ENCODE results near the gene EEF1AKMT1. TPM values are rescaled to one million over a fixed set of nuclear protein-coding genes. Genes with fewer than 3 reads are reported as not detected.

Gene EEF1AKMT1
- total RNA-seq, 4 donors from 2014 or later: 7.5 to 15.2 (median 10.3) TPM

GRCh38 chr13:20720499-20720898, 53.3 kb downstream of the EEF1AKMT1 start:
- WGBS, 2 donors: 87 to 94% methylated on average over 10 to 11 of the region's 11 CpGs
- TF ChIP-seq POLR2A (IDR thresholded peaks at IDR 0.05) (no peak), CTCF (IDR thresholded peaks at IDR 0.05) (no peak)
- Histone ChIP-seq H3K27ac (no peak overlapping the region), H3K4me1 (peaks cover 9 to 11% of the 10 kb centered on the region in 2 donors), H3K36me3 (no peaks in the 10 kb centered on the region), H3K9me3 (no peaks in the 10 kb centered on the region), H3K27me3 (peaks cover 6% of the 10 kb centered on the region), H3K4me3 (replicated peaks in 1 of 3) (no peak overlapping the region)
- intact Hi-C loops (cut with DNase I): no loop called here
- no peak for DNase-seq

GRCh38 chr13:20719783-20720182, 54.0 kb downstream of the EEF1AKMT1 start:
- no peak for TF ChIP-seq POLR2A (IDR thresholded peaks at IDR 0.05)
- TF ChIP-seq CTCF (IDR thresholded peaks at IDR 0.05): no peak
- no peaks in the 10 kb centered on the region for H3K9me3 ChIP-seq
- H3K4me3 ChIP-seq (replicated peaks in 1 of 3): no peak overlapping the region
- DNase-seq: no peak
- H3K27me3 ChIP-seq: peaks cover 6% of the 10 kb centered on the region
- no peak overlapping the region for H3K27ac ChIP-seq
- H3K36me3 ChIP-seq: no peaks in the 10 kb centered on the region
- intact Hi-C loops (cut with DNase I): loop anchor here (5.0 to 10.0 kb wide), 3 partner anchors 53 to 535 kb away; partner anchors contain the start of gene EEF1AKMT1
- H3K4me1 ChIP-seq: peaks cover 9 to 11% of the 10 kb centered on the region in 2 donors
- 91% methylated on average over 13 of the region's 13 CpGs for WGBS, 2 donors

- intact Hi-C loops (cut with DNase I): loop anchor here (5.0 to 10.0 kb wide), 3 partner anchors 53 to 534 kb away; partner anchors contain the start of gene EEF1AKMT1
- Histone ChIP-seq H3K4me3 (replicated peaks in 1 of 3) (no peak overlapping the region), H3K36me3 (no peaks in the 10 kb centered on the region), H3K27ac (no peak overlapping the region), H3K27me3 (peaks cover 6% of the 10 kb centered on the region), H3K9me3 (no peaks in the 10 kb centered on the region), H3K4me1 (peaks cover 9 to 11% of the 10 kb centered on the region in 2 donors)
- 88 to 95% methylated on average over 12 of the region's 12 CpGs for WGBS, 2 donors
- TF ChIP-seq CTCF (IDR thresholded peaks at IDR 0.05) (no peak), POLR2A (IDR thresholded peaks at IDR 0.05) (no peak)
- no peak for DNase-seq
Observed at GRCh38 chr13:20718958-20719566, 54.7 kb downstream of the EEF1AKMT1 start.

GRCh38 chr13:20717581-20718542, 55.9 kb downstream of the EEF1AKMT1 start:
- H3K36me3 ChIP-seq: no peaks in the 10 kb centered on the region
- TF ChIP-seq CTCF (IDR thresholded peaks at IDR 0.05) (no peak), POLR2A (IDR thresholded peaks at IDR 0.05) (no peak)
- H3K27ac ChIP-seq: no peak overlapping the region
- H3K27me3 ChIP-seq: peaks cover 6% of the 10 kb centered on the region
- no peaks in the 10 kb centered on the region for H3K9me3 ChIP-seq
- no peak overlapping the region for H3K4me3 ChIP-seq (replicated peaks in 1 of 3)
- WGBS, 2 donors: 91 to 94% methylated on average over 40 to 44 of the region's 44 CpGs
- intact Hi-C loops (cut with DNase I): loop anchor here (5.0 to 10.0 kb wide), 3 partner anchors 54 to 533 kb away; partner anchors contain the start of gene EEF1AKMT1
- H3K4me1 ChIP-seq: peaks cover 9 to 16% of the 10 kb centered on the region in 2 donors
- no peak for DNase-seq
